CD4-positive, alpha-beta T cell treated with Interleukin-1 beta for 1 hour (primary cell): ENCODE results near the gene CISTR.

Experiments
- DNase-seq, 2 donors: peaks; one replicate each; pipeline ENCODE4 v3.0.0-alpha.2; 2020 to 2022

CISTR gene

DNA sequence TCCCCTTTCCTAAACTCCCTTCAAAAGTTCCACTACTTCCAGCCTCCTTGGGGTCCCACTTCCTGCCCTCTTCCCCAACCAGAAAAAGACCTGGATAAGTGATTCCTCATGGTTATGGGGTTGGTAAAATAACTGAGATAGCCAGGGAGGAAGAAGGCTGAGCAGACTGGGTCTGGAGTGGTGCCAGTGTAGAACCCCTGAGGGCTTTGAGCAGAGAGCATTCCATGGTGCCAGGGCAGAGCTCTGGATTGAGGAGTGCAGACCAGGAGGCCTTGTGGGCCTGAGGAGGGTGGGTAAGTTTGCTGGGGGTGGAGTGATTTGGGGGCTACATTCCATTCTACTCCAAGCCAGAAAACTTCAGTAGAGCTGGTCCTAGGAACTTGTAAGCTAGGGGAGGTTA is 9.5 kb upstream of the CISTR start:
- DNase-seq, result no peak

DNA sequence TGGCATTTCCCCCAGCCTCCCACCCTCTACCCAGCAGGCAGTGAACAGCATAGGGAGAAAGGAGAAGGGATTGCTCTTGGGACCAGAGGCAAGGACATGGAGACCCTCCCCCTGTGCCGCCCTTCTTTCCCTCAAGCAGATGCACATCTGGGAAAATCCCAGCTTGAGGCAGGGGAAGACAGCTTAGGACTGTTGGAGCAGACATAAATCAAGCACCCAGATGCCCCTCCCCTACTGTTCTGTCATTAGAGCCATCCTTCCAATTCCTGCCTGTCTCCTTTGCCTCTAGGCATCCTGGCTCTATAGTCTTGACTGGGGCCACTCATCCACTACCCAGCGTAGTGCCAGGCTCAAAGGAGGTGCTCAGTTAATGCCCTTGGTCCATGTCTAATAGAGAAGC is 7.5 kb upstream of the CISTR start:
- DNase-seq, result no peak

GRCh38 chr12:53758730-53759103 is 6.9 kb upstream of the CISTR start:
- DNase-seq, result no peak

DNA sequence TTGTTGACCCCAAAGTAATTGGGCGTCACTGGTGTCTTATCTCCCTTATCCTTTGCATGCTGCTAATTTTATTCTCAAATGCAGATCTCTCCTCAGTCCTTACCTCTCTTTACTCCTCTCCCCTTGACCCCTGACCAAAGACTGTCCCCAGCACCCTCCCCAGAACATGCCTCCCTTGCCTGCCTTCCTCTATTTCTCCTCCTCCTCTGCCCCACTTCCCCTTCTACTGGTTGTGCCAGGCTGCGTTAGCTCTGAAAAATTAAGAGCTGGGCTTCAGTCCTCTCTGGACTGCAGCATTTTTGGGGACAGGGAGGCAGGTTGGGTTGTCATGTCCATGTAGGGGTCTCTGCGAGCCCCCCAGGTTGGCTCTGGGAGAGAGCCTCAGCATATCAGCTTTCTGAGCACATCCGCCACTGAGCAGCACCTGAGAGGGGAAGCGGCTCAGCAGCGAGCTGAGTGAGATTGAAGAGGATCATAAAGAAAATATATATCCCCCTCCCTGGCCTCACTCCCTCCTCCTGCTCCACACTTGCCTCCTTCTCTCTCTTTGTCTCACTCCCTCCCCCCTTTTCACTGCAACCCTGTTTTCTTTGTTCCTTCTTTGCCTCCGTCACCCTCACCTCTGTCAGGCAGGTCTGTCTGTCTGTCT is 6.4 kb upstream of the CISTR start:
- DNase-seq, result no peak

GRCh38 chr12:53757101-53757770 is 5.5 kb upstream of the CISTR start:
- peak; percentile 77 to 84 for DNase-seq

GRCh38 chr12:53756300-53757100 is 4.7 kb upstream of the CISTR start:
- no peak for DNase-seq

- no peak for DNase-seq
Measured at GRCh38 chr12:53755893-53756292, 4.1 kb upstream of the CISTR start.

DNA sequence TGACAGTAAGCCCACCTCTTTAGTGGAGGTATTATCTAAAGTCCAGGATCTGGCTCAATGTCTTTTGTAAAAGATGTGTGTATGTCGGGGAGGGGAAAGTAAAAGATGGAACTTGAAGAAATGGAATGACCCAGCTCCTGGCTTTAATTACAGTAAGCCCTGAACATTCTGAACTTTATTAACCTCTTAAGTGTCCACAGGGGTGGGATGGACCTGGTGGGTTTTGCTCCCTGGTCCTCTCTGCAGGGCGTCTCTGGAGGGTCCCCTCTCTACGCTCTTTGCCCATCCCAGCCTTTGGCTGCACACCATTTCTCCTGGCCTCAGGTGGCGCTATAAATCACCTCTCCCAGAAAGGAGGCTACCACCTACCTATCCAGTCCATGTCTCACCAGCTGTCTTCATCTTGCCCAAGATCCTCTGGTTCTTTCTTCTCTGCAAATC is 3.7 kb upstream of the CISTR start:
- no peak for DNase-seq

DNA sequence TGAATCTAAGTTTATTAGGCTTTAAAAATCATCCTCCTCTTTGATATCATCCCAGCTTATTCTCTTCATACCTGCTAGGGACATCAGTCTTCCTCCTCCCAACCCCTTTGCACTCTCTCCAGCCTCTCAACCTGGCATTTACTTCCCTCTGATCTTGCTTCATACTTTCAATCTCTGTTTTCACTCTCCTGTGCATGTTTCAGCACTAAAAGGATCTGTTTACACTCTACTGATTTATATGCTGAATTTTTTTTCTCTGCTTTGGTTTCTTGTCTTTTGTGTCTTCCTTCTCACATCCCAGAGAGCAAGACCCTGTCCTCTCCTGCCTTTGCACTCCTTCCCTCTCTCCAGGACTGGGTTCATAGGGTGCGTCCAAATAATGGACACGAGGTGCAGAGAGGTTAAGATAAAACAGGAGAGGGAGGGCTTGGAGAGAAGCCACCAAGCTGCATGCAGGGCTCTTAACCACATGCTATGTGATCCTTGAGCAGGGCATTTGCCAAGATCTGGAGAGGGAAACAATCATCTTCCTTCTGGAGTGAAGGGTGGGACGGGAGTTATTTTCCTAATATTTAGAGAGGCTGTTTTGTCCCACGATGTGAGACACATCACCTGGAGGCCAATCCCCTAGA is 3.0 kb upstream of the CISTR start:
- DNase-seq, result no peak

DNA sequence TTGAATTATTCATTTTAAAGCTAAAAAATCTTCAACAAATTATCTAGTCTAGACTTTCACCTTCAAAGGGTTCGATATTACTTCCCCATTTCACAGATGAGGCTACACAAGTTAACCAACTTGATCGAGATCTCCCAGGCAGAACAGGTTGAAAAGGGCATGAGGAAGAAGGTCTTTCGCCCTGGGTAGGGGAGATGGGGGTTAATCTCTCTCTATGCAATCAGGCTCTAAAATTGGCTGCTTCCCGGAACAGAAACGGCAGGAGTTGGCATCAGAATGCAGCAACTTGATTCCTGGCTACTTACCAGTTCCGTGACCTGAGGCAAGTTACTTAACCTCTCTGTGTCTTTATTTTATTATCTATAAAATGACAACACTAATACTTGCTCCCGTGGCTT is 2.4 kb upstream of the CISTR start:
- DNase-seq, result no peak

- no peak for DNase-seq
Measured at GRCh38 chr12:53752621-53753020, 842 bp upstream of the CISTR start.

DNA sequence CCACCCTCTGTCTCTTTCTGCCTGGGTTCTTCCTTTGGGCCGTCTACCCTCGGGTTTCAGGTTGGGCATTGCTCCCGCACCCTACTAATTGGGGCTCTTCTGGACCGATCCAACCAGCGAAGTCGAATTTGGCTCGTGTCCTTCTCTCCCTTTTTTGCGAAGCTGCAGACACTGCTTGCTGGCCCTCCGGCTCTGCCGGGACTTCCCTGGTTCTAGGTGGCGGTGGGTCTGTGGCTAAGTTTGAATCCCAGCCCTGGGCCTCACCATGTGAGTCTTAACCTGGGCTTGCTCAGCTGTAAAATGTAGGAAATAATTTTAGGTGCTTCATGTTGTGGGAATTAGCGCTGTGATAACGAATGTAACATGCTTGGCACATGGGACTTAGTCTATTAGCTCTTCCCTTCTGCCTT is 418 bp upstream of the CISTR start:
- no peak for DNase-seq

DNA sequence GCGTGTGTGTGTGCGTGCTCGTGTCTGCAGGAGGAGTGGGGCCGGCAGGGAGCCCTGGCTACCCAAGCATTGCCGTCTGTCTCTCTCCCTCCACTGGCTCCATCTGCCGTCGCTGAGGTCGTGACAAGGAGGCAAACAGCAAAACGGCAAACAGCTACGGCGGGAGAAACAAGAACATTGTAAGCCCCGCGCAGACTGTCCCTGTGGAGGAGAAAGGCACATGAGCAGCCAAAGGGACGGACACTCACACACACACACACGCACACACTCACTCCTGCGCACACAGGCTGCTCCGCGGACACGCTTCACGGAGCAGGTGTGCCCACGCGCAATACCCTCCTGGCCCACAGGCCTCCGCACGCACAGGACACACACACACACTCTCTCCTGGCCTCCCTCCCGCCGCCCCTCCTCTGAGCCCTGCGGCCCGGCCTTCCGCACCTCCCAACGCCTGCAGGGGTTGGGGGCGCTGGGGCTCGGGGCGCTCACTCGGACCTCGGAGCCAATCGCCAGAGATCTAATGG is 905 bp downstream of the CISTR start:
- DNase-seq, result peak in 1 of 2 donors; percentile 32

DNA sequence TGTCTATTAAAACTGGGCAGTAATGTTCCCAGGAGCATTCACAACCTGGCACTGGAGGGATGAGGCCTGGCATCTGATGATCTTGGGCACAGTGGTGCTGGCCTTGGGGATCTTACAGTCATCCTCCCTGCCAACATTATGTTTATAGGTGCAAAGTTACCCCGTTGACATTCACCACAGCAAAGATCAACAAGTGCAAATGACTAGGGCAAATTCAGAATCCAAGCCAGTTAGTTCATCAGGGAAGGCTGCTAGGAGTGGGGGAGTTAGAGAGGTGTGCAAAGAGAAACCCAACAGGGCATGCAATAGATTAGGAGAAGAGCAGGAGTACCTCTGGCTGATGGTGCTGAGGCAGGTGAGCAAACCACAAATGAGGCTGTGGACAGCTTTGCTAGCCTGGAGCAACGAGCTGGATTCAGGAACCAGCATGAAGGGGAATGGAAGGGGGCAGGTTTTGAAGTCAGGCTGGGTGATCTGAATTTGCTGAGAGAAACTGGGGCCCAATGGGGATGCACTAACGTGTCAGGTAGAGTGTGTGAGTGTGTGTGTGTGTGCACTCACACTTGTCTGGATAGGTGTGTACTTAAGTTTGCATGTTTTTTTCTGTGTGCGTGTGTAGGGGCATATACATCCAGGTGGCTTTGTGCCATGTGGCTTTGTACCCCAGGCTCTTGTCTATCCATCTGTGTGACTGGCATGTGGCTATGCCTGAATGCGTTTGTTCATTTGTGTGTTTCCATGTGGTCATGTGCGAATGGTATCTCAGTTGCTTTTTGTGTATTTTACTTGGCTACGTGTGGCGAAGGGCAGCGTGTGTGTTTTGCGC is 1.6 kb downstream of the CISTR start:
- no peak for DNase-seq

DNA sequence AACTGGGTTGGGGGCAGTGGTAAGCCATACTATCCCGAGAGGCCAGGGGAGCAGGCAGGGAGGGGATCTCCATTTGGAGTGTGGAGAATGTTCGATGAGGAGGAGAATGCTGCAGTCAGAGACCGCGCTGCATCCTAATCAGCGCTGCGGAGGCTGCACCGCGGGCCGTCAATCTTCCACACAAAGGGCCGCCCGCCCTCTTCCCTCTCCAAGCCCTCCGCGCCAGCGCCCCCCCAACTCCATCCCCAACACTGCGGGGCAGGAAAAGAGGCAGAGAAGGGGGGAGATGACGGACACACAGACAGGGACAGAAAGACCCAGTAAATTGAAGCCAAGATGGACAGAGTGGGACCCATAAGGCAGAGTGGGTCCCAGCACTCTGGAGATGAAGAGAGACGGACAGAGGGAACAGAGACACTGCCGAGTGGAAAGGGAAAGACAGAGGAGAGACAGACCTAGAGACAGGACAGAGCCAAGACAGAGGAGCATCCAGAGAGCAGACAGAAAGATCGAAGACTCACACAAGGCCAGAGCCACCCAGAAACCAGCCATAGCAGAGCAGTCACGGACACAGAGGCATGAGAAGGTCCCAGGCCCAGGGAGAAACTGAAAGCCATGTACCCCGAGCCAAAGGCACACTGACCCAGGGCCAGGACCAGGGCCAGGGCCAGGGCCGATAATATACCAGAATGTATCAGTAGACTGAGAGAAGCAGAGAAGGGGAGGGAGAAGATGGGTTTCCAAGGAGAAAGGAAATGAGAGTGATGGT is 3.5 kb downstream of the CISTR start:
- no peak for DNase-seq

DNA sequence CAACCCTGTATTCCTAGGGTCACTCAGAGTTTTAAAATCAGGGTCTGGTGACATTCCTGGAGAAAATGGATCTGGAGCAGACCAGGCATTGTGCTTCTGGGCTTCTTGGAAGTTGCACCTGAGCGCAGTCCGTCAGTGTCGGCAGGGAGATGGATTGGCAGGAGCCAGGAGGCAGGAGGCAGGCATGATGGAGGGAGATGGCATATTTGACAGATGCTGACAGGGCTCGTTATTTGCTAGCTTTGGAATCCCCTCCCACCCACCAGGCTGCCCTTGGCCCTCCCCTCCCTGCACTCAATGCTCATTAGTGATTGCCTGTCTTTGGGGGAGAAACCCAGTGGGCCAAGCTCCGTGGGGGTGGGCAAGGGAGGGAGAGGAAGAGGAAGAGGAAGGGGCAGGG is 4.7 kb downstream of the CISTR start:
- DNase-seq, result no peak

DNA sequence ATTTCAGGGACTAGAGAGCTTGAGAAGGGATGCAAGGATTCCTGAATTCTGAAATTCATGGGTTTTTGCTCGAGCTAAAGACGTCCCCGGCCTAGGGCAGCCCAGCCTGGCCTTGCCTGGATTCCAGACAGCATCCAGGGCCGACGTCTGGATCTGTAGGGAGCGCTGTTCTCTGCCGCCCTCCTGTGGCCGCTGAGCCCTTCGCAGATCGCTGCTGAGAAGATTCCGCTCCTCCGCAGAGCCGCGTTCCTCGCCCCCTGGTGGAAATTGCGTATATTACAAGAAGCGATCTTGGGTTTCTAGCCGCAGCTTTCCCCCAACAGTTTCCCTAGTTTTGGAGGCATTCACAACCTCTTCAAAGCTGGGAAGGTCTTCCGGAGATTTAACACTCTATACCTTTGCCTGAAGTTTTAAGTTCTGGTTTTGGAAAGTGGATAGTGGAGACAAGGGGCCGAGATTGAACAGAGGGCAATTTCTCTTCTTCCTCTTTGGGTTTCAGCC is 5.1 kb downstream of the CISTR start:
- DNase-seq, result peak; percentile 85 to 88

- DNase-seq, result no peak
Measured at GRCh38 chr12:53744751-53745150, 7.0 kb downstream of the CISTR start.

GRCh38 chr12:53744130-53744441 is 7.7 kb downstream of the CISTR start:
- no peak for DNase-seq

GRCh38 chr12:53743266-53744129 is 8.3 kb downstream of the CISTR start:
- DNase-seq, result peak; percentile 62 to 78

DNA sequence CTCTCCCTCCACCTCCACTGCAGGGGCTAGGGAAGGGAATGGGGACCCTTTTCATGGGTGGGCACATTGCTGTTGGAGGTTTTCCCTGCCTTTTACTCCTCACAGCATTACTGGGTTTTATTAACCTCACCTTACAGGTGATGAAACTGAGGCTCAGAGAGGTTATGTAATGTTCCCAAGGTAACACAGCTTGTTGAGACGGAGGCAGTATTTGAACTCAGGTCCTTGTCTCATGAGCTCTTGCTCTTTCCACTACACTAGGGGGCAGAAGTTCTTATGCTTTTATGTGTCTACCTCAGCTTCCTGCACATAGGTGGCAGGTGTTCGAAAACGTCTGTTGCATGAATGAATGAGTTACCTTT is 11.7 kb downstream of the CISTR start:
- DNase-seq, result no peak
